Measurements from ENCODE around the gene TRABD. TPM values are rescaled to one million over a fixed set of nuclear protein-coding genes. Genes with fewer than 3 reads are reported as not detected.
A peak's percentile ranks its signal among the peaks of the same experiment; 100 is the strongest.

TRABD gene
- total RNA-seq, 4 donors from 2014 or later, result 26.6 to 51.9 (median 31.5) TPM

GRCh38 chr22:50183141-50183971 is 2.4 kb upstream of the TRABD start:
- Histone ChIP-seq H3K9me3 (no peaks in the 10 kb centered on the region), H3K4me1 (peaks cover 35 to 44% of the 10 kb centered on the region in 2 donors), H3K36me3 (no peaks in the 10 kb centered on the region), H3K4me3 (replicated peaks in 1 of 3) (no peak overlapping the region), H3K27me3 (no peaks in the 10 kb centered on the region), H3K27ac (peak overlapping the region; percentile 53 to 83 (median 77))
- no peak for TF ChIP-seq POLR2A (IDR thresholded peaks at IDR 0.05)
- DNase-seq, result no peak
- intact Hi-C loops (cut with DNase I), result no loop called here
- WGBS, 2 donors, result 79 to 91% methylated on average over 13 to 15 of the region's 19 CpGs

GRCh38 chr22:50184004-50184901 is 1.5 kb upstream of the TRABD start:
- 43 to 56% methylated on average over 17 to 27 of the region's 32 CpGs for WGBS, 2 donors
- TF ChIP-seq CTCF (IDR thresholded peaks at IDR 0.05) (no peak), POLR2A (IDR thresholded peaks at IDR 0.05) (no peak)

GRCh38 chr22:50184902-50185374 is 775 bp upstream of the TRABD start:
- Histone ChIP-seq H3K4me3 (replicated peaks in 1 of 3) (peak overlapping the region in 2 of 3 donors; percentile 25 to 37), H3K27me3 (no peaks in the 10 kb centered on the region), H3K4me1 (peaks cover 46 to 55% of the 10 kb centered on the region in 2 donors), H3K36me3 (no peaks in the 10 kb centered on the region), H3K27ac (peak overlapping the region in 2 of 3 donors; percentile 63 to 64), H3K9me3 (no peaks in the 10 kb centered on the region)
- no peak for TF ChIP-seq CTCF (IDR thresholded peaks at IDR 0.05)
- no peak for TF ChIP-seq POLR2A (IDR thresholded peaks at IDR 0.05)
- DNase-seq, result no peak
- intact Hi-C loops (cut with DNase I), result no loop called here
- 60% methylated on average over 2 of the region's 63 CpGs; no CpG with 5 or more reads in 1 of the 2 donors for WGBS, 2 donors

More at GRCh38 chr22:50184004-50184901, 1.5 kb upstream of the TRABD start:
- H3K27me3 ChIP-seq, result no peaks in the 10 kb centered on the region
- no peaks in the 10 kb centered on the region for H3K36me3 ChIP-seq
- peaks cover 40 to 48% of the 10 kb centered on the region in 2 donors for H3K4me1 ChIP-seq
- intact Hi-C loops (cut with DNase I), result no loop called here
- no peaks in the 10 kb centered on the region for H3K9me3 ChIP-seq
- peak overlapping the region in 1 of 3 donors; percentile 37 for H3K4me3 ChIP-seq (replicated peaks in 1 of 3)
- H3K27ac ChIP-seq, result peak overlapping the region; percentile 40 to 83 (median 77)
- peak; percentile 92 for DNase-seq

GRCh38 chr22:50186181-50186714 is 535 bp downstream of the TRABD start:
- peaks cover 58 to 68% of the 10 kb centered on the region in 2 donors for H3K4me1 ChIP-seq
- H3K36me3 ChIP-seq, result no peaks in the 10 kb centered on the region
- intact Hi-C loops (cut with DNase I), result no loop called here
- H3K4me3 ChIP-seq (replicated peaks in 1 of 3), result peak overlapping the region in 2 of 3 donors; percentile 33 to 81
- TF ChIP-seq POLR2A (IDR thresholded peaks at IDR 0.05), result no peak
- no peak for TF ChIP-seq CTCF (IDR thresholded peaks at IDR 0.05)
- WGBS, 2 donors, result 0% methylated on average over 5 of the region's 47 CpGs; no CpG with 5 or more reads in 1 of the 2 donors
- H3K9me3 ChIP-seq, result no peaks in the 10 kb centered on the region
- no peak for DNase-seq
- H3K27me3 ChIP-seq, result no peaks in the 10 kb centered on the region
- H3K27ac ChIP-seq, result peak overlapping the region; percentile 30 to 77 (median 67)

Measured in thyroid gland (tissue), 4 donors.